NCI-H1105 treated with DMSO at 0.1 percent for 48 hours (cell line): Measurements from ENCODE around the gene TMOD1.

ENCODE experiments used
- DNase-seq: peaks from one replicate; lab custom pipeline; 2025; lab: John Stamatoyannopoulos, UW

The TMOD1 gene

GRCh38 chr9:97548819-97549540, 47.5 kb downstream of the TMOD1 start:
- no peak for DNase-seq

GRCh38 chr9:97550386-97550785, 48.9 kb downstream of the TMOD1 start:
- DNase-seq: no peak

- DNase-seq: no peak
Observed at GRCh38 chr9:97551308-97551707, 49.8 kb downstream of the TMOD1 start.

- no peak for DNase-seq
Observed at GRCh38 chr9:97553141-97553540, 51.7 kb downstream of the TMOD1 start.

- no peak for DNase-seq
Observed at GRCh38 chr9:97553841-97554240, 52.4 kb downstream of the TMOD1 start.

- DNase-seq: no peak
Observed at GRCh38 chr9:97554566-97555075, 53.2 kb downstream of the TMOD1 start.

- DNase-seq: no peak
Observed at GRCh38 chr9:97555164-97555563, 53.7 kb downstream of the TMOD1 start.

- DNase-seq: no peak
Observed at GRCh38 chr9:97556036-97556720, 54.7 kb downstream of the TMOD1 start.

GRCh38 chr9:97556721-97557605, 55.5 kb downstream of the TMOD1 start:
- peak; percentile 59 for DNase-seq

GRCh38 chr9:97557606-97558095, 56.2 kb downstream of the TMOD1 start:
- DNase-seq: peak; percentile 81

GRCh38 chr9:97558701-97559101, 57.2 kb downstream of the TMOD1 start:
- no peak for DNase-seq

- DNase-seq: no peak
Observed at GRCh38 chr9:97559111-97559514, 57.6 kb downstream of the TMOD1 start.

- DNase-seq: no peak
Observed at GRCh38 chr9:97560154-97560553, 58.7 kb downstream of the TMOD1 start.

- DNase-seq: no peak
Observed at GRCh38 chr9:97560851-97561250, 59.4 kb downstream of the TMOD1 start.

GRCh38 chr9:97561501-97561900, 60.0 kb downstream of the TMOD1 start:
- no peak for DNase-seq

GRCh38 chr9:97562542-97562941, 61.1 kb downstream of the TMOD1 start:
- no peak for DNase-seq

- no peak for DNase-seq
Observed at GRCh38 chr9:97563458-97564135, 62.1 kb downstream of the TMOD1 start.

- peak; percentile 19 for DNase-seq
Observed at GRCh38 chr9:97564291-97565175, 63.1 kb downstream of the TMOD1 start.

GRCh38 chr9:97565262-97565661, 63.8 kb downstream of the TMOD1 start:
- DNase-seq: no peak

- DNase-seq: no peak
Observed at GRCh38 chr9:97567182-97567893, 65.9 kb downstream of the TMOD1 start.
